ENCODE results near the gene SYCP2.

GRCh38 chr20:59936409-59936808 lies 3.0 kb upstream of the SYCP2 start:
- TF ChIP-seq GATA3 (IDR thresholded peaks at IDR 0.05; ENCODE audit: low read depth, low read length) = no peak
- TF ChIP-seq GATA2 (IDR thresholded peaks at IDR 0.05; ENCODE audit: low read depth, low read length) = no peak
